ENCODE measurements around the gene FLNB. TPM values are rescaled to one million over a fixed set of nuclear protein-coding genes. Genes with fewer than 3 reads are reported as not detected.

The FLNB gene
- total RNA-seq, 1 experiment from 2014 or later: 580 TPM

- H3K27me3 Mint-ChIP-seq (ENCODE audit: insufficient read depth, unreplicated experiment): no peaks in the 10 kb centered on the region
- H3K36me3 Mint-ChIP-seq (ENCODE audit: insufficient read depth, unreplicated experiment): peaks cover 16% of the 10 kb centered on the region
- H3K27ac Mint-ChIP-seq (ENCODE audit: low read depth, unreplicated experiment): peak overlapping the region; percentile 63
- ChIA-PET CTCF (interaction anchor here (0.6 kb wide), 1 partner anchor 93 kb away, joined by 3 read pairs; no protein-coding TSS in a partner anchor), POLR2A (interaction anchor here (0.7 kb wide), 1 partner anchor 10 kb away, joined by 3 read pairs; no protein-coding TSS in a partner anchor)
- no peak for DNase-seq (ENCODE audit: unreplicated experiment)
- no TSS peak for BruUV-seq (replicated peaks)
- TF ChIP-seq, protein P1, sequence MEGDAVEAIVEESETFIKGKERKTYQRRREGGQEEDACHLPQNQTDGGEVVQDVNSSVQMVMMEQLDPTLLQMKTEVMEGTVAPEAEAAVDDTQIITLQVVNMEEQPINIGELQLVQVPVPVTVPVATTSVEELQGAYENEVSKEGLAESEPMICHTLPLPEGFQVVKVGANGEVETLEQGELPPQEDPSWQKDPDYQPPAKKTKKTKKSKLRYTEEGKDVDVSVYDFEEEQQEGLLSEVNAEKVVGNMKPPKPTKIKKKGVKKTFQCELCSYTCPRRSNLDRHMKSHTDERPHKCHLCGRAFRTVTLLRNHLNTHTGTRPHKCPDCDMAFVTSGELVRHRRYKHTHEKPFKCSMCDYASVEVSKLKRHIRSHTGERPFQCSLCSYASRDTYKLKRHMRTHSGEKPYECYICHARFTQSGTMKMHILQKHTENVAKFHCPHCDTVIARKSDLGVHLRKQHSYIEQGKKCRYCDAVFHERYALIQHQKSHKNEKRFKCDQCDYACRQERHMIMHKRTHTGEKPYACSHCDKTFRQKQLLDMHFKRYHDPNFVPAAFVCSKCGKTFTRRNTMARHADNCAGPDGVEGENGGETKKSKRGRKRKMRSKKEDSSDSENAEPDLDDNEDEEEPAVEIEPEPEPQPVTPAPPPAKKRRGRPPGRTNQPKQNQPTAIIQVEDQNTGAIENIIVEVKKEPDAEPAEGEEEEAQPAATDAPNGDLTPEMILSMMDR (IDR thresholded peaks at IDR 0.05; ENCODE audit: unreplicated experiment): no peak
- H3K9me3 Mint-ChIP-seq (ENCODE audit: unreplicated experiment): no peaks in the 10 kb centered on the region
- intact Hi-C loops (cut with micrococcal nuclease): no loop called here
- no peak overlapping the region for H3K4me3 Mint-ChIP-seq (ENCODE audit: unreplicated experiment)
- H3K4me1 Mint-ChIP-seq (ENCODE audit: insufficient read depth, unreplicated experiment): peaks cover 24% of the 10 kb centered on the region
These were observed 60.0 kb downstream of the FLNB start for GRCh38 chr3:58068122-58068809.

DNA sequence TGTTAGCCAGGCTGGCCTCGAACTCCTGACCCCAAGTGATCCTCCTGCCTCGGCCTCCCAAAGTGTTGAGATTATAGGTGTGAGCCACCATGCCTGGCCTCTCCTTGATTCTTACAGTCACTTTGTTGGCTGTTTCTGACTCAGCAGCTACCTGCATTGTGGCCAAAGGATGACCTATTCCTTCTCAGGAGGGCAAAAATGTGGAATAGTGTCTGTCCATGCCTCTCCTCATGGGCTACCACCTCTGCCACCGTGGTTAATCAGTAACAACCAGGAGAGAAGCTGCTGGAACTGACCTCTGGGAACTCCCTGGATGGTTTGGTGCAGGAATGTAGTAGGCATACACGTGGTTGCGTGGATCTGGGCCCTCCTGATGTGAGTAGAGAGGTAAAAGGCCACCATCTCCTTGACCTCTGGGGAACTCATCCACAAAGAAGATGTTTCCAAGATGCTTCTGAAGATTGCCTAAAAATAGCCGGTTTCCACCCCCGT, 63.3 kb downstream of the FLNB start:
- CTCF ChIA-PET: interaction anchor here (0.6 kb wide), 2 partner anchors 17 to 119 kb away, joined by 3 to 4 read pairs; no protein-coding TSS in a partner anchor

DNA sequence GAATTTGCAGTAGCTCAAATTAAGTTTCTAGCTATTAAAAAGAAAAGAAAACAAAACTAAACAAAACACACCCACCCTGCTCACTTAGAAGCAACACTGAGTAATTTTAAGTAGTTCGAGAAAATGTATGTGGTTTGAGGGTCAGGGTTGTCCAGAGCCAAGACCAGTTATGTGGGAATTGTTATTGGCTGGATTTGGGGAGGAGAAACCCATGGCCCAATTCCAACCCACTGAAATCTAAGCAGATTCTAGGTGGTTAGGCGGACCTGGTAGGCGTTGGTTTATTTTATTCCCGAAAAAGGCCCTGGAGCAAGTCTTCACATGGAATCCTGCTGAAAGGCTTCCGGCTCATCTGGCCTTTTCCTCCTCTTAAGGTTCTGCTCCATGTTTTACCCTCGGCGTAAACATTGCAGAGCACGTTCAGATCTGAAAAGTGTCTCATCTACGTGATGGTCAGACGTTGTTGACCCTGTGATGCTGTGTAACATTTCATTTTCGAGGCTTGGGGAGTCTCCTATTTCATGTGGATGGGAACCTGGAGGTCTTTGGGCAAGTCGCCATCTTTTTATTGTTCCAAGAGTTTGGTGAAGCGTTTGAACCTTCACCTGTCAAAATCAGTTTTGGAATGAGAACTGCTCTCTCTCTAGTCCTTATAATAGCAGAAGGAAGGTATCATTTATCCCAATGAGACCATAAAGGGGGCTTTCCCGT, 64.0 kb downstream of the FLNB start:
- ChIA-PET CTCF (interaction anchor here (0.6 kb wide), 2 partner anchors 17 to 119 kb away, joined by 3 to 4 read pairs; no protein-coding TSS in a partner anchor), POLR2A (interaction anchor here (0.6 to 0.9 kb wide), 3 partner anchors 9 to 12 kb away, joined by 3 to 4 read pairs (median 4); no protein-coding TSS in a partner anchor)
- no TSS peak for BruUV-seq (replicated peaks)
- H3K4me1 Mint-ChIP-seq (ENCODE audit: insufficient read depth, unreplicated experiment): peaks cover 22% of the 10 kb centered on the region
- no peak overlapping the region for H3K4me3 Mint-ChIP-seq (ENCODE audit: unreplicated experiment)
- H3K9me3 Mint-ChIP-seq (ENCODE audit: unreplicated experiment): no peaks in the 10 kb centered on the region
- peak overlapping the region; percentile 14 for H3K27ac Mint-ChIP-seq (ENCODE audit: low read depth, unreplicated experiment)
- intact Hi-C loops (cut with micrococcal nuclease): no loop called here
- no peak for DNase-seq (ENCODE audit: unreplicated experiment)
- peaks cover 31% of the 10 kb centered on the region for H3K36me3 Mint-ChIP-seq (ENCODE audit: insufficient read depth, unreplicated experiment)
- TF ChIP-seq, protein P1 (IDR thresholded peaks at IDR 0.05; ENCODE audit: unreplicated experiment): no peak
- H3K27me3 Mint-ChIP-seq (ENCODE audit: insufficient read depth, unreplicated experiment): no peaks in the 10 kb centered on the region

More for the DNA sequence above, 63.3 kb downstream of the FLNB start:
- no peak overlapping the region for H3K4me3 Mint-ChIP-seq (ENCODE audit: unreplicated experiment)
- H3K36me3 Mint-ChIP-seq (ENCODE audit: insufficient read depth, unreplicated experiment): peaks cover 31% of the 10 kb centered on the region
- H3K27me3 Mint-ChIP-seq (ENCODE audit: insufficient read depth, unreplicated experiment): no peaks in the 10 kb centered on the region
- TF ChIP-seq, protein P1 (IDR thresholded peaks at IDR 0.05; ENCODE audit: unreplicated experiment): no peak
- no TSS peak for BruUV-seq (replicated peaks)
- no peaks in the 10 kb centered on the region for H3K9me3 Mint-ChIP-seq (ENCODE audit: unreplicated experiment)
- peaks cover 29% of the 10 kb centered on the region for H3K4me1 Mint-ChIP-seq (ENCODE audit: insufficient read depth, unreplicated experiment)
- peak overlapping the region; percentile 14 for H3K27ac Mint-ChIP-seq (ENCODE audit: low read depth, unreplicated experiment)
- no peak for DNase-seq (ENCODE audit: unreplicated experiment)
- intact Hi-C loops (cut with micrococcal nuclease): no loop called here
- POLR2A ChIA-PET: interaction anchor here (0.6 to 0.9 kb wide), 3 partner anchors 8 to 12 kb away, joined by 3 to 4 read pairs (median 4); no protein-coding TSS in a partner anchor

DNA sequence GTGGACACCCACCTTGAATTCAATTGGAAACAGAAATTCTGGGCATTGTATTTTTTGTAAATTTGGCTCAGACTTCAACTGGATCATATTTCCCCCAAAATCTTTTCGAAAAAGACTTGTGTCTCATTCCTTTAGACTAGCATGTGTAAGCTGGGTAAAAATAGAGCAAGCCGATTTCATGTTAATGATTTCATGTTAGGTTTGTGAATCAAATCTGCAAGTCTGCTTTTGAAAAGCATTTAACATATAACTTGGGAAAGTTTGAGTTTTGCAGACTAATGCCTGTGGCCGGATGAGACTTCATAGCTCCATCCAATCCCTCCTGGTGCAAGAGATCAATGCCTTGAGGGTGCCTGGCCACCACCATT, 64.5 kb downstream of the FLNB start:
- intact Hi-C loops (cut with micrococcal nuclease): no loop called here
- H3K36me3 Mint-ChIP-seq (ENCODE audit: insufficient read depth, unreplicated experiment): peaks cover 36% of the 10 kb centered on the region
- peaks cover 21% of the 10 kb centered on the region for H3K4me1 Mint-ChIP-seq (ENCODE audit: insufficient read depth, unreplicated experiment)
- no peaks in the 10 kb centered on the region for H3K9me3 Mint-ChIP-seq (ENCODE audit: unreplicated experiment)
- H3K27me3 Mint-ChIP-seq (ENCODE audit: insufficient read depth, unreplicated experiment): no peaks in the 10 kb centered on the region
- peak overlapping the region; percentile 14 for H3K27ac Mint-ChIP-seq (ENCODE audit: low read depth, unreplicated experiment)
- DNase-seq (ENCODE audit: unreplicated experiment): no peak
- CTCF ChIA-PET: interaction anchor here (0.6 kb wide), 1 partner anchor 17 kb away, joined by 3 read pairs; no protein-coding TSS in a partner anchor
- POLR2A ChIA-PET: no interaction called here
- H3K4me3 Mint-ChIP-seq (ENCODE audit: unreplicated experiment): no peak overlapping the region
- BruUV-seq (replicated peaks): no TSS peak
- TF ChIP-seq, protein P1 (IDR thresholded peaks at IDR 0.05; ENCODE audit: unreplicated experiment): no peak
